ENCODE measurements around the gene LIPG. TPM values are rescaled to one million over a fixed set of nuclear protein-coding genes. Genes with fewer than 3 reads are reported as not detected.

LIPG gene
- polyA plus RNA-seq, 1 experiment = 0.25 TPM

DNA sequence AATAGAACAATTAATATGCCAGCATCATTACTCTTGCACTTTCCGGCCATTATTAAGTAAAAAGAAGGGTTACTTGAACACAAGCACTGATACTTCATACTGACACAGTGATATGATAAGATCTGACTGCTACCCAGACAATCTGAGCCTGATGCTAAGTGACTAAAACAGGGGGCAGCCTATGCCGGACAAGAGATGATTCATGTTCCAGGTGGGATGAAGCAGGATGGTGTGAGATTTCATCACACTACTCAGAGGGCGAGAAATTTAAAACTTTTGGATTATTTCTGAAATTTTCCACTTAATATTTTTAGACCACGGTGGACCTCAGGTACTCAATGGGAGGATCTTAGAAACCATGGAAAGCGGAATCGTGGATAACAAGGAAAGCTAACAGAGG is 61.7 kb downstream of the LIPG start:
- H3K27me3 ChIP-seq (ENCODE audit: control insufficient read depth, insufficient read depth, low read length) = peaks cover 2% of the 10 kb centered on the region; the same call in 1 of the 2 replicates
- POLR2A ChIA-PET = no interaction called here
- CTCF ChIA-PET = no interaction called here
- TF ChIP-seq, protein P1, sequence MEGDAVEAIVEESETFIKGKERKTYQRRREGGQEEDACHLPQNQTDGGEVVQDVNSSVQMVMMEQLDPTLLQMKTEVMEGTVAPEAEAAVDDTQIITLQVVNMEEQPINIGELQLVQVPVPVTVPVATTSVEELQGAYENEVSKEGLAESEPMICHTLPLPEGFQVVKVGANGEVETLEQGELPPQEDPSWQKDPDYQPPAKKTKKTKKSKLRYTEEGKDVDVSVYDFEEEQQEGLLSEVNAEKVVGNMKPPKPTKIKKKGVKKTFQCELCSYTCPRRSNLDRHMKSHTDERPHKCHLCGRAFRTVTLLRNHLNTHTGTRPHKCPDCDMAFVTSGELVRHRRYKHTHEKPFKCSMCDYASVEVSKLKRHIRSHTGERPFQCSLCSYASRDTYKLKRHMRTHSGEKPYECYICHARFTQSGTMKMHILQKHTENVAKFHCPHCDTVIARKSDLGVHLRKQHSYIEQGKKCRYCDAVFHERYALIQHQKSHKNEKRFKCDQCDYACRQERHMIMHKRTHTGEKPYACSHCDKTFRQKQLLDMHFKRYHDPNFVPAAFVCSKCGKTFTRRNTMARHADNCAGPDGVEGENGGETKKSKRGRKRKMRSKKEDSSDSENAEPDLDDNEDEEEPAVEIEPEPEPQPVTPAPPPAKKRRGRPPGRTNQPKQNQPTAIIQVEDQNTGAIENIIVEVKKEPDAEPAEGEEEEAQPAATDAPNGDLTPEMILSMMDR (IDR thresholded peaks at IDR 0.05; ENCODE audit: insufficient read depth, low read depth, low read length) = no peak
- H3K36me3 ChIP-seq (ENCODE audit: control insufficient read depth, insufficient read depth, low read length) = no peaks in the 10 kb centered on the region
- H3K4me3 ChIP-seq (ENCODE audit: low read depth, low read length) = no peak overlapping the region
- DNase-seq (ENCODE audit: low read depth) = no peak

DNA sequence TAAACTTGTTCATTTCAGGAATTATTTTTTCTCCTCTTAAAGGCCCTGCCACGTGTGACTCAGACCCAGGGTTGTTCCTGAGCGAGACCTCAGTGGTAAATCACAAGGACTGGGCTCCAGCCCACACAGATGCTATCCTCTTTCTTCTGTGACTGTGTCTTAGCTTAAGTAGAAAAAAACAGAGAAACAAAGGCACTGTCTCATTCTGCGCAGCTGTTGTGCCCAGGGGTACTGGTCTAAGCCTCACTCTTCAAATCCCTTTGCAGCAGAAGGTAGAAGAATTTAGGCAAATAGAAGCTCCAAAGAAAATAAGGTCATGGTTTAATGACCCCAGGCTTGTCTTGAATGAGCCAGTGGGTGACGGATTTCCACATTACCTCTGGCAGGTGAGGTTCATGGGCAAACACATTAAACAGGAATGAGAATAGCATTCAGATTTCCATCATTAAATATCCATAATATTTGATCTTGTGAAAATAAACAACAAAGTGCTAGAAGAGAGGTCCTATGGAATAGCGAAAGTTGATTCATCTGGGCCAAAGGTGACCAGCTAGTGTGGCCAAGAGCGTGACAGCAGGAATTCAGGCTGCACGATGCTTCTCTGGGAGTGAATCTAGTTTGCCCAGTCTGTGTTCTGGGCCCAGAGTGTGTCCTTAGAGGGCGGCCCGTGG is 63.3 kb downstream of the LIPG start:
- CTCF ChIA-PET = interaction anchor here (0.5 kb wide), 1 partner anchor 113 kb away, joined by 3 read pairs; no protein-coding TSS in a partner anchor
- no peaks in the 10 kb centered on the region for H3K36me3 ChIP-seq (ENCODE audit: control insufficient read depth, insufficient read depth, low read length)
- peaks cover 2% of the 10 kb centered on the region; the same call in 1 of the 2 replicates for H3K27me3 ChIP-seq (ENCODE audit: control insufficient read depth, insufficient read depth, low read length)
- H3K4me3 ChIP-seq (ENCODE audit: low read depth, low read length) = no peak overlapping the region
- POLR2A ChIA-PET = no interaction called here
- DNase-seq (ENCODE audit: low read depth) = no peak
- TF ChIP-seq, protein P1 (IDR thresholded peaks at IDR 0.05; ENCODE audit: insufficient read depth, low read depth, low read length) = no peak

DNA sequence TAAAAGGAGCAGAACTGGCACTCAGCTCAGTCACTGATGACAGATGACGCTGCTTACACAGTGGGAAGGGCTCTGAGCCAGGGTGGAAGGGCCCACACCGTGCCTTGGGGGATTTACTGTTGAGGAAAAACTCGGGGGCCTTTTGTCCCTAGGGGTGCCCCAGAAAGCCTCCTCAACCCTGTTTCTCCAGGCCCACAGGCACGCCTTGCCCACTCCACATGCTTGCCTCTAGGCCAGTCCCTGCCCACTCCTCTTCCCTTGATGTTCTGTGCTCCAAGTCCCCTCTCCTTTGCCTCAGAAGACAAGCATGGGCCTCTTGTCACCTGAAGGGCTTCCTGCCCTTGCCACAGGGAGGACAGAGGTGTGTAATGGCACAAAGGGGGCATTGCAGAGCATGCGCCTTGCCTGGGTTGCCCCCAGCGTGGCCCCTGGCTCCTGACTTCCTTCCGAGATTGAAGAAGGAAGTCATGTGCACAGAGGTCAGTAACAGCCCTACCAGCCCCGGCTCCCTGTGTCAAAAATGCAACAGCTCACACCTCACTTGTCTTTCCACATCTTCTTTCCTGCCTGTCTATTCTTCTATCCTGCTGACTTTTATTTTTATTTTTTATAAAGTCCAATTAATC is 65.1 kb downstream of the LIPG start:
- Histone ChIP-seq H3K4me3 (ENCODE audit: low read depth, low read length) (no peak overlapping the region), H3K27me3 (ENCODE audit: control insufficient read depth, insufficient read depth, low read length) (peaks cover 3% of the 10 kb centered on the region), H3K36me3 (ENCODE audit: control insufficient read depth, insufficient read depth, low read length) (no peaks in the 10 kb centered on the region)
- TF ChIP-seq, protein P1 (IDR thresholded peaks at IDR 0.05; ENCODE audit: insufficient read depth, low read depth, low read length) = no peak
- CTCF ChIA-PET = no interaction called here
- POLR2A ChIA-PET = no interaction called here
- DNase-seq (ENCODE audit: low read depth) = no peak

GRCh38 chr18:49628119-49628518 is 66.3 kb downstream of the LIPG start:
- DNase-seq (ENCODE audit: low read depth) = no peak
- ChIA-PET POLR2A (no interaction called here), CTCF (no interaction called here)

More at GRCh38 chr18:49628119-49628518, 66.3 kb downstream of the LIPG start:
- peaks cover 4% of the 10 kb centered on the region for H3K27me3 ChIP-seq (ENCODE audit: control insufficient read depth, insufficient read depth, low read length)
- TF ChIP-seq, protein P1 (IDR thresholded peaks at IDR 0.05; ENCODE audit: insufficient read depth, low read depth, low read length) = no peak
- no peaks in the 10 kb centered on the region for H3K36me3 ChIP-seq (ENCODE audit: control insufficient read depth, insufficient read depth, low read length)
- H3K4me3 ChIP-seq (ENCODE audit: low read depth, low read length) = no peak overlapping the region

Measured in BJ (cell line).